ENCODE data around the gene LRTM2.

The LRTM2 gene

GRCh38 chr12:1844223-1844622 lies 23.9 kb downstream of the LRTM2 start:
- DNase-seq: no peak

- no peak for DNase-seq
These were observed 24.5 kb downstream of the LRTM2 start for GRCh38 chr12:1844661-1845409.

- no peak for DNase-seq
These were observed 25.1 kb downstream of the LRTM2 start for GRCh38 chr12:1845427-1845826.

- DNase-seq: no peak
These were observed 25.5 kb downstream of the LRTM2 start for GRCh38 chr12:1845886-1846285.

GRCh38 chr12:1846421-1847405 lies 26.3 kb downstream of the LRTM2 start:
- no peak for DNase-seq

GRCh38 chr12:1847411-1847810 lies 27.0 kb downstream of the LRTM2 start:
- no peak for DNase-seq

- DNase-seq: no peak
These were observed 27.8 kb downstream of the LRTM2 start for GRCh38 chr12:1848146-1848545.

GRCh38 chr12:1848745-1849144 lies 28.4 kb downstream of the LRTM2 start:
- no peak for DNase-seq

GRCh38 chr12:1851151-1851701 lies 30.9 kb downstream of the LRTM2 start:
- DNase-seq: no peak

GRCh38 chr12:1852076-1852475 lies 31.7 kb downstream of the LRTM2 start:
- DNase-seq: no peak

GRCh38 chr12:1853716-1854115 lies 33.4 kb downstream of the LRTM2 start:
- no peak for DNase-seq

- DNase-seq: no peak
These were observed 34.9 kb downstream of the LRTM2 start for GRCh38 chr12:1855241-1855640.

GRCh38 chr12:1857086-1857485 lies 36.7 kb downstream of the LRTM2 start:
- no peak for DNase-seq

GRCh38 chr12:1857821-1858220 lies 37.5 kb downstream of the LRTM2 start:
- DNase-seq: no peak

GRCh38 chr12:1858456-1858855 lies 38.1 kb downstream of the LRTM2 start:
- DNase-seq: no peak

GRCh38 chr12:1859643-1860042 lies 39.3 kb downstream of the LRTM2 start:
- DNase-seq: no peak

GRCh38 chr12:1862973-1863372 lies 42.6 kb downstream of the LRTM2 start:
- no peak for DNase-seq

GRCh38 chr12:1863823-1864222 lies 43.5 kb downstream of the LRTM2 start:
- no peak for DNase-seq

GRCh38 chr12:1864456-1864855 lies 44.1 kb downstream of the LRTM2 start:
- DNase-seq: no peak

- DNase-seq: no peak
These were observed 44.5 kb downstream of the LRTM2 start for GRCh38 chr12:1864867-1865266.

- no peak for DNase-seq
These were observed 45.0 kb downstream of the LRTM2 start for GRCh38 chr12:1865284-1865866.

- no peak for DNase-seq
These were observed 48.8 kb downstream of the LRTM2 start for GRCh38 chr12:1869145-1869544.

GRCh38 chr12:1870086-1870485 lies 49.7 kb downstream of the LRTM2 start:
- no peak for DNase-seq
